ENCODE measurements around the gene HYOU1. TPM values are rescaled to one million over a fixed set of nuclear protein-coding genes. Genes with fewer than 3 reads are reported as not detected.

Gene HYOU1
- total RNA-seq, 1 experiment from 2014 or later: 228 TPM

DNA sequence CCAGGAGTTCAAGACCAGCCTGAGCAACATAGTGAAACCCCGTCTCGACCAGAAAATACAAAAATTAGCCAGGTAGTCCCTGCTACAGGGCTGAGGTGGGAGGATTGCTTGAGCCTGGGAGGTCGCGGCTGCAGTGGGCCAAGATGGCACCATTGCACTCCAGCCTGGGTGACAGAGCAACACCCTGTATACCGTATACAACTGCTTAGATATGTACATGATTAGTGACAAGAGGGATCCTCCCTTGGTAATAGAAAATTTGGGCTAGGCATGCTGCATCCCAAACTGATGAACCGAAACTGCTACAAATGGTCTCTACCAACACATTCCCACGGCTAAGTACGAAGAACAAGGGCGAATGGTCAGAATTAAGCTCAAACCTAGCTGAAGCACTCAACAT, 14.1 kb downstream of the HYOU1 start:
- Mint-ChIP-seq H3K27ac (no peak overlapping the region), H3K36me3 (ENCODE audit: insufficient read depth in 1 of 3, low read depth in 3 of 3) (peaks cover 23 to 37% (median 31%) of the 10 kb centered on the region in 3 experiments; a peak in 6 of 7 replicates), H3K4me3 (no peak overlapping the region), H3K27me3 (ENCODE audit: low read depth) (no peaks in the 10 kb centered on the region), H3K9me3 (no peaks in the 10 kb centered on the region), H3K4me1 (peaks cover 16 to 27% of the 10 kb centered on the region in 2 experiments)
- Histone ChIP-seq H3K23ac (ENCODE audit: insufficient read length, low read depth, low read length) (no peak overlapping the region), H3K9ac (ENCODE audit: extremely low read depth, insufficient read length, low read length) (no peak overlapping the region), H3K4me1 (ENCODE audit: insufficient read depth, low read length) (no peaks in the 10 kb centered on the region), H3K27me3 (ENCODE audit: insufficient read depth, low read length) (no peaks in the 10 kb centered on the region), H2BK15ac (ENCODE audit: low read depth, low read length) (no peak overlapping the region), H3K79me2 (ENCODE audit: insufficient read depth, low read length) (no peaks in the 10 kb centered on the region), H2BK12ac (ENCODE audit: insufficient read length, low read depth, low read length) (no peak overlapping the region), H4K8ac (replicated peaks; ENCODE audit: insufficient read length, low read depth, low read length) (no peak overlapping the region), H3K4me2 (ENCODE audit: insufficient read depth, insufficient read length, low read length) (no peak overlapping the region), H3K14ac (ENCODE audit: insufficient read depth, low read length) (no peak overlapping the region), H3K18ac (ENCODE audit: insufficient read length, low read depth, low read length) (no peak overlapping the region), H3T11ph (ENCODE audit: low read length) (no peak overlapping the region), H3K23me2 (ENCODE audit: insufficient read length, low read depth, low read length, poor library complexity, severe bottlenecking) (no peaks in the 10 kb centered on the region), H2BK120ac (ENCODE audit: low read depth, low read length, poor library complexity, severe bottlenecking) (no peak overlapping the region), H3K56ac (ENCODE audit: insufficient read length, low read depth, low read length) (no peak overlapping the region), H3K27ac (ENCODE audit: insufficient read length, low read depth, low read length) (no peak overlapping the region), H2AFZ (ENCODE audit: low read length) (no peak overlapping the region), H3K9me3 (ENCODE audit: control insufficient read depth, low read depth, low read length) (no peaks in the 10 kb centered on the region), H4K20me1 (ENCODE audit: control insufficient read depth, insufficient read depth, insufficient read length) (no peaks in the 10 kb centered on the region), H4K5ac (ENCODE audit: insufficient read length, low read depth, low read length) (no peak overlapping the region), H2BK5ac (ENCODE audit: insufficient read length, low read length) (no peak overlapping the region), H4K91ac (ENCODE audit: insufficient read length, low read depth, low read length) (no peak overlapping the region), H2AK5ac (ENCODE audit: insufficient read length, low read length) (no peak overlapping the region), H3K4ac (ENCODE audit: low read depth, low read length) (no peak overlapping the region), H2BK20ac (ENCODE audit: low read depth, low read length, poor library complexity, severe bottlenecking) (no peak overlapping the region), H3K79me1 (ENCODE audit: insufficient read depth, low read depth, low read length, poor library complexity, severe bottlenecking) (no peaks in the 10 kb centered on the region)
- no CpG with 5 or more reads among the region's 9 CpGs for WGBS (ENCODE audit: extremely low coverage, insufficient read length, low lambda C conversion rate)
- no peak for DNase-seq
- TF ChIP-seq, protein P1, sequence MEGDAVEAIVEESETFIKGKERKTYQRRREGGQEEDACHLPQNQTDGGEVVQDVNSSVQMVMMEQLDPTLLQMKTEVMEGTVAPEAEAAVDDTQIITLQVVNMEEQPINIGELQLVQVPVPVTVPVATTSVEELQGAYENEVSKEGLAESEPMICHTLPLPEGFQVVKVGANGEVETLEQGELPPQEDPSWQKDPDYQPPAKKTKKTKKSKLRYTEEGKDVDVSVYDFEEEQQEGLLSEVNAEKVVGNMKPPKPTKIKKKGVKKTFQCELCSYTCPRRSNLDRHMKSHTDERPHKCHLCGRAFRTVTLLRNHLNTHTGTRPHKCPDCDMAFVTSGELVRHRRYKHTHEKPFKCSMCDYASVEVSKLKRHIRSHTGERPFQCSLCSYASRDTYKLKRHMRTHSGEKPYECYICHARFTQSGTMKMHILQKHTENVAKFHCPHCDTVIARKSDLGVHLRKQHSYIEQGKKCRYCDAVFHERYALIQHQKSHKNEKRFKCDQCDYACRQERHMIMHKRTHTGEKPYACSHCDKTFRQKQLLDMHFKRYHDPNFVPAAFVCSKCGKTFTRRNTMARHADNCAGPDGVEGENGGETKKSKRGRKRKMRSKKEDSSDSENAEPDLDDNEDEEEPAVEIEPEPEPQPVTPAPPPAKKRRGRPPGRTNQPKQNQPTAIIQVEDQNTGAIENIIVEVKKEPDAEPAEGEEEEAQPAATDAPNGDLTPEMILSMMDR (conservative IDR thresholded peaks at IDR 0.05): no peak

All from H9 (cell line).